Effector CD8-positive, alpha-beta T cell (primary cell): ENCODE results near the gene INHA.

Experiments used
- DNase-seq: peaks from one replicate; lab custom pipeline; 2025; lab: John Stamatoyannopoulos, UW

INHA gene

DNA sequence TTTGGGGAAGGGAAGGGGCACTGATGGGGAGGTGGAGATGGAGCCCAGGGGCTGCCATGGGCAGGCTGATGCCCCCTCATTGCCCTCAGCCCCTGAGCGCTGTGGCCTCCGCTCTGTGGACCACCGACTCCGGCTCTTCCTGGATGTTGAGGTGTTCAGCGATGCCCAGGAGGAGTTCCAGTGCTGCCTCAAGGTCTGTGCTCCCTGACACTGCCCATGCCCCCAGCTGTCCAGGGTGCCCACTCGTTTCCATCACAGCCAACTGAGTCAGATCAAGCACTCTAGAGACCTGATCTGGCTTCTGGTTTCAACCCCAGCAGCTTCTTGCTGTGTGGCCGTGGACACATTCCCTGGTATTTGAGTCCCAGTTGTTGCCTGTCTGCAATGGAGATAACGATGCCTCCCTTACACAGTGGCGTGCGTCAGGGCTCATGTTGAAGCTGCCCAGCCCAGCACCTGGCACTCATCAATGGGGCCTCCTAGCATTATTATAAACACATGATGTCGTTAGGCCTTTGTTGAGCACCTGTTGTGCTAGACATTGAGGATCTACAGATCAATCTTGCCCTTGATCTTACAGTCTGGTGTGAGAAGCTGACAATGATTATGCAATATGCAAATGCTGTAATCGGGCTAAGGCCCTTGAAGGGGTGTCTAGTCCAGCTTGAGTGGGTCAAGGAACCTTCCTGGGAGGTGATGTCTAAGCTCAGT, 39.9 kb downstream of the INHA start:
- no peak for DNase-seq

DNA sequence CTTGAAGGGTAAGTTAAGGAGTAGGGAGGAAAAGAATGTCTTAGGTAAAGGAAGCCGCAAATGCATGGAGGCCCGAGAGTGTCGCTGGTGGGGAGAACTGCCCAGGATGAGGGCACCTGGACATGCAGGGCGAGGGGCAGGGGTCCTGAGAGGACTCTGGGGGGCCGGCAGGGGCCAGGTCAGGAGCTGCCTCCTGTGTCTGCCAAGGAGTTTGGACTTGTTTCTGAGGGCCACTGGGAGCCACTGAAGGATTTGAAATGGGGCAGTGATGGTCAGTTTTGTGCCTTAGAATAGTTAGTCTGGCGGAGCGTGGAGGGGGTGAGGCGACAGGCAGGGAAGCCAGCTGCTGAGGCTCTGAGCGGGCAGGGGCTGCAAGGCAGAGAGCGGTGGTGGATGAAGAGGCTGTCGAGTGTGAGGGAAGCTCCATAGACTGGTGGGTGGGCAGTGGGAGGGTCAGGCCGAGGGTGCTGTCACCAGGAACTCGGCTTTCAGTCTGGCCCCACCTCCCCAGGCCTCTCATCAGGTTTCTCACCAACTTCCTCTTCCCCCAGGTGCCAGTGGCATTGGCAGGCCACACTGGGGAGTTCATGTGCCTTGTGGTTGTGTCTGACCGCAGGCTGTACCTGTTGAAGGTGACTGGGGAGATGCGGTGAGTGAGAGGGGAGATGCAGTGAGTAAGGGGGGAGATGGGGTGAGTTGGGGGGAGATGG, 40.6 kb downstream of the INHA start:
- DNase-seq, result no peak

DNA sequence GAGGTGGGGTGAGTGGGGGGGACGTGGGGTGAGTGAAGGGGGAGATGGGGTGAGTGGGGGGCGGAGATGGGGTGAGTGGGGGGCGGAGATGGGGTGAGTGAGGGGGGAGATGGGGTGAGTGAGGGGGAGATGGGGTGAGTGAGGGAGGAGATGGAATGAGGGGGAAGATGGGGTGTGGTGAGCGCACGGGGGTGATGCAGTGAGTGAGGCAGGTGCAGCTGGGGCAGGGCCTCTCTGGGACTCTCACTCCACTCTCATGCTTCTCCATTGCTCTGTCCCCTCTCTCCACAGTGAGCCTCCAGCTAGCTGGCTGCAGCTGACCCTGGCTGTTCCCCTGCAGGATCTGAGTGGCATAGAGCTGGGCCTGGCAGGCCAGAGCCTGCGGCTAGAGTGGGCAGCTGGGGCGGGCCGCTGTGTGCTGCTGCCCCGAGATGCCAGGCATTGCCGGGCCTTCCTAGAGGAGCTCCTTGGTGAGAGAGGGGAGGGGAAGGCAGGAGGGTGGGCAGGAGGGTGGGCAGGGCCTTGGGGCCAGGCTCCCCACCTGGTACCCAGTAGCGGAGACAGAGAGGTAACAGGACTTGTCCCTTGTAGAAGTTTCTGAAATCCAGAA, 41.5 kb downstream of the INHA start:
- no peak for DNase-seq

DNA sequence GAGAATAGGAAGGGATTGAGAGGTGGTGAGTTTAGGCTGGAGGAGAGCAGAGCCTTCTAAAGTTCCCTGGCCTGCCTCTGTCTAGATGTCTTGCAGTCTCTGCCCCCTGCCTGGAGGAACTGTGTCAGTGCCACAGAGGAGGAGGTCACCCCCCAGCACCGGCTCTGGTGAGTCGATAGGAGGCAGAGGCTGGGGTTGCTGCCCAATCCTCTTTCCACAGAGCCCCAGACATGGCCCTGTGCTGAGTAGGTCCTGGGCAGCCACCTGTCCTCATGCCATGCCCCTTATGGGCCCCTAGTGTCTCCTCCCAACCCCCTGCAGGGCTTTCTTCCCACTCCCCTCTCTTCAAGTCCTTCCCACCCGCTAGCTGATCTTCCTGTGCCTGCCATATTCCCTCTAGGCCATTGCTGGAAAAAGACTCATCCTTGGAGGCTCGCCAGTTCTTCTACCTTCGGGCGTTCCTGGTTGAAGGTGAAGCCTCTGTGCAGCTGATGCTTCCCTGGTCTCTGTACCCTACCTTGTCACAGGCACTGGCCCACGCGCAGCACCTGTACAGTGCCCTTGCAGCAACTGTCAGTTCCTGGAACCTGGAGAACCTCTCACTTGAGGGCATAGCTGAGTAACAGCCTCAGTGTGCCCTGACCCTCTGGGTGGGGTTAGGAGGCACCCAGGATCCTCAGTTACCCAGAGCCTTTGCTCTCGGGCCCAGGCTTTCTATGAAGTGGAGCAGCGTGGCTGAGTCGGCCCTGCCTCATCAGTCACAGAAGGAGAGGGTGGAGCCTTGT, 42.2 kb downstream of the INHA start:
- DNase-seq, result no peak

DNA sequence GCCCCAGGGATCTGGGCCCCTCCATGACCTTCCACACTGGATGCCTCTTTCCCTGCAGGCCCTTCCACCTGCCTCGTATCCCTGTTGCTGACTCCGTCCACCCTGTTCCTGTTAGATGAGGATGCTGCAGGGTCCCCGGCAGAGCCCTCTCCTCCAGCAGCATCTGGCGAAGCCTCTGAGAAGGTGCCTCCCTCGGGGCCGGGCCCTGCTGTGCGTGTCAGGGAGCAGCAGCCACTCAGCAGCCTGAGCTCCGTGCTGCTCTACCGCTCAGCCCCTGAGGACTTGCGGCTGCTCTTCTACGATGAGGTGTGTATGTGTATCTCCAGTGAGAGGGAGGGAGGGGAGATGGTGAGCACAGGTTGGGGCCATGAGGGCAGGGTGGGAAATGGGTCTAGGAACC, 42.9 kb downstream of the INHA start:
- DNase-seq, result no peak

DNA sequence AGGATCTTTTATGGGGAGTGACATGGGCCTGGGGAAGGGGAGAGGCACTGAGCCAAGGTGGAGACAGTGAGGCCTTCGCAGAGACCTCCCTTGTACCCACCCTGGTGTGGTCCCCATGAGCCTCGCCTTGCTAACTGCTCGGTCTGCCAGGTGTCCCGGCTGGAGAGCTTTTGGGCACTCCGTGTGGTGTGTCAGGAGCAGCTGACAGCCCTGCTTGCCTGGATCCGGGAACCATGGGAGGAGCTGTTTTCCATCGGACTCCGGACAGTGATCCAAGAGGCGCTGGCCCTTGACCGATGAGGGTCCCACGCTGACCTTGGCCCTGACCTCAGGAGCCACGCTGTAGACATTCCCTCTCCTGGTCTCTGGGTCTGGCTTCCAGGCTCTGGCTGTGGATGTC, 43.8 kb downstream of the INHA start:
- DNase-seq, result no peak

DNA sequence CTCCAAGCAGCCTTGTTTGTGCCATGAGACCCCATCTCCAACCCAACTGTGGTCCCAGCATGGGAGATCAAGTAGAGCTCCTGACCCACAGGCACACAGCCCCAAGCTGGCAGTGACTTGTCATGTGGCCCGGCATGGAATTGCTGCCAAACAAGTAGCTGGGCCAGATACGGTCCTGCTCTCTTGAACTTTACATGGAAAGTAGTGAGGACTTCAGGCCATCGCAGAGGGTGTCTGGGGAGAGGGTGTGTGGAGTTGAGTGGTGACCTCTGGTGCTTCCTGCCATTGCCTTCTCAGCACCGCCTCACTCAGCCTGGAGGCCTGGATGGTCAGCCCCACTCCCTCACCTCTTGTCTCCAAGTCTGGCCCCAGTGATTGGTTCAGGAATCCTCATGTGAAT, 44.4 kb downstream of the INHA start:
- DNase-seq, result no peak

DNA sequence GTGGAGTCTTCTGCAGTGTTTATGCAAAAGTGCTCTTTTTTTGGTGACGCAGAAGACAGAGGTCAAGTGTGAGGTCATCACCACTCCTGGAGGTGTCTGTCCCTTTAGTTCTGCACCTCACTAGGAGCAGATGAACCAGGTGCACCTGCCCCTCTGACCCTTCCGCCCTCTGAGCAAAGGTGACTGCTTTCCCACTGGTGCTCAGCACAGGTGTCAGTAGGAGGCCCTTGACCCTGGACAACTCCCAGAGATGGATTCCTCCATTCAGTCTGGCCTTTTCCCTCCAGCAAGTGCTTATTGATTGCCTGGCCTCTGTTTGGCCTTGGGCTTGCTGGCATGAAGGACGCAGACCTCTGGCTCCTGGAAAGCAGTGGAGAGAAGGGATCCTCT, 46.6 kb downstream of the INHA start:
- no peak for DNase-seq

DNA sequence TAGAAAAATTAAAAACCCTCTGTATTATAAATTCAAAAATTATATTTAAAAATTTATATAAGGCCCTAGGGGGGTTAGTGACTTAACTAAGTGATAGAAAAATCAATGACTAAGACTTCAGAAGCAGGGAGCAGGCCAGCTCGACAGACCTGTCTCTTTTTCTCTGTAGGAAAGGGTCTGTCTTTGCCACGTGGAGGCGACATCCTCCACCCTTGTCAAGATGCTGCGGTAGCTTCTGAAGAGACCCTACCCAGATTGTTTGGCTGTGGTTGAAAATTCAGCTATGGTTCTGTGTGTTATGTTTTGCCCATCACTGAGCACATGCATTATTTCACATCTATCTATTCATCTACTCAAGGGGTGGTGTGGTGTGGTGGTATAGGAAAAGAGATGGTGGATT, 47.1 kb downstream of the INHA start:
- no peak for DNase-seq

DNA sequence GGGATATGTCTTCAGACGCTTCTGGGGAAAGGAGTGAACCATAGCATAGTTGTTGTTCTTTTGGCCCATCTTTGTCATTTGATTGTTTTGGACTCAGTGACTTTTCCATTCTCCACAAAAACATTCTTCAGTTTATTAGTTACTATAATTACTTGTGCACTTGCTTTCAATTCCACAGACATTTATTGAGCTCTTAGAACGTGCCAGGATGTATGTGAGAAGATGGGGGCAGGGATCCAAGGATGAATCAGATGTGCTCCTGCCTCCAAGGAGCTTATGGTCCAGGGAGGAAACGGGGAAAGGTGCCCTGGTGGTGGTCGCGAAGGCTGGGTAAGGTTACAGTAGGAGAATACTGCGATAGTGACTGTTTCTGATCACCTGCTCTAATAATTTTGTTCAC, 48.4 kb downstream of the INHA start:
- DNase-seq, result no peak

DNA sequence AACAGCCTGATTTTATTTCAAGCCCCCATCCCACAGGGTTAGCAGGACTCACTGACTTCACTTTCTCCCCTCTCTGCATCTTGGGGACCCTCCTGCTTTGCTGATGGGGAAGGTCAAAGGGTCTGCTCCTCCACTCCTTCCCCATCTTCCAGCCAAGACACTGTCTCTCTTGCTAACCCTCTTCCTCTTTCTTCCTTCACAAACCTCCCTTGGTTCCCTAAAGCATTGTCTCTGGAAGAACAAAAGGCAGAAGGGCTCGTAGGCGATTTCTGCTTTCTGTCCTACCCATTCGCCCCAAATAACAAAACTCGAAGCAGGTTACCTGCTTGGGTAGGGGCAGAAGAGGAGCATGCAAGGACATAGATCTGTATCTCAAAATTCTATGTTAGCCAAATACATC, 49.8 kb downstream of the INHA start:
- DNase-seq, result no peak

DNA sequence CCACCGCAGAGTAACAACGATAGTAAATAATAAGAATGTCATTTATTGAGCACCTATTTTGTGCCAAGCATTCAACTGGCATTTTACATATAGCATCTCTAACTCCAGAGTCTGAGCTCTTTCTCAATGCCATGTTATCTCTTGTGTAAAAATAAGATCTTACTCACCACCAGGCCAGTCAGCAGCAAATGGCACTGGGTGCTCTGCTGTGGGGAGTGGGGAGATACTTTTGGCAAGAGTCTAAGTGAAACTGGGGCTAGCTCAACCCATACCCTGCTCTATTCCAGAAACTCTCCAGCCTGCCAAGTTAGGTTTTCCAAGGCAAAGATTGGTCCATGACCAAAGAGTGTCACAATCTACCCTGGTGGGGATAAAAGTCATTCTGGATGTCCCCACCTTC, 50.4 kb downstream of the INHA start:
- DNase-seq, result no peak

DNA sequence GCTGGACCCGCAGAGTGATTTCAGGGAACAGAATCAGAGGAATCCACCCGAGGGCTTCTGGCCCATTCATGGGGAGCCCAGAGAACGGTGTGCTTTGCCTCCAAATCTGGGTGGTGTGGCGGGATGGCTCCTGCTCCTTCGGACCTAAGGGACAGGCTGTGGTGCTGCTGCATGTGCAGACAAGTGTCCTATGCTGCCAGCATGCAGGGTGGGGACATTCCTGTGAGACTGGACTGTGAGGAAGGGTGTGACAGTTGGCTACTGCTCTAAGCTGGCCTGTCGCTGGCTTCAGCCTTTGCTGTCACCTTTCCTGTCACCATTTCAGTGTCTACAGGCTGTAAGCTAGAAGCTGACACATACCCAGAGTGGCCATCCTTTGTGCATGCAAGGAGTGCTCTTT, 52.5 kb downstream of the INHA start:
- no peak for DNase-seq

DNA sequence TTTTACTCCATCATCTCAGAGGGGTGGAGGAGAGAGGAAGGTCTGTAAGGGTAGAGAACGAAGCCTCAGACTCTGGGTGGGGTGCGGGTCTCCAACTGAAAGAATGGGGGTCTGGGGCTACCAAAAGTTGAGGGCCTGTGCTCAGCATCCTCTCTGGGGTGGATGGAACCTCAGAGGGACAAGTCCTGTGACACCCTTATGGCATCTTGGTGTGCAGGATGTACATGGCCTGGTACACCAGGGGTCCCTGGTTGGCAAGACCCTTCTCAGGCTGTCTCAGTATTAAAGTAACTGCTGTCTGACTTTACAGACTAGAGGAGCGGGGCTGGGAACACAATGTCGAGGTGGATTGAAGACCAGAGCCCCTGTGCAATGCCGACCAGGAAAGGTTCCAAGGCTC, 53.1 kb downstream of the INHA start:
- DNase-seq, result no peak
